NCI-H1048 (cell line): ENCODE data around the gene CFD.
"Not testable (repeated sequence)": the region's sequence is repeated elsewhere in the genome, so short reads cannot be mapped to it uniquely, and the experiment has no call there.

Source experiments
- DNase-seq: peaks from one replicate; lab custom pipeline; 2025; lab: John Stamatoyannopoulos, UW

Gene CFD

GRCh38 chr19:825897-826644 lies 33.4 kb upstream of the CFD start:
- DNase-seq: no peak

DNA sequence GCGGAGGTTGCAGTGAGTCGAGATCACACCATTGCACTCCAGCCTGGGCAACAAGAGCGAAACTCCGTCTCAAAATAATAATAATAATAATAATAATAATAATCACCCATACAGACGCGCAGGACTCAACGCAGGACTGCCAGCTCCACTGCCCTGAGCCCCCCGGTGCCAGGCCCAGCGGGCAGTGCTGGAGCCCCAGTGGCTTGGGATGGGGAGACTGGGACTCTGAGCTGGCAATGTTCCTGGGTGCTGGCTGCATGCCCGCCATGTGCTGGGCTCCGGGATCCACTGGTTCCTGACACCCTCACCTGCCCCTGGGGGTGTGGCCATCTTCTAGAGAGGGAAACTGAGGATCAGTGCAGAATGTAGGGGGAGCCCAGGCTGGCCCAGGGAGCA lies 32.2 kb upstream of the CFD start:
- DNase-seq: no peak

DNA sequence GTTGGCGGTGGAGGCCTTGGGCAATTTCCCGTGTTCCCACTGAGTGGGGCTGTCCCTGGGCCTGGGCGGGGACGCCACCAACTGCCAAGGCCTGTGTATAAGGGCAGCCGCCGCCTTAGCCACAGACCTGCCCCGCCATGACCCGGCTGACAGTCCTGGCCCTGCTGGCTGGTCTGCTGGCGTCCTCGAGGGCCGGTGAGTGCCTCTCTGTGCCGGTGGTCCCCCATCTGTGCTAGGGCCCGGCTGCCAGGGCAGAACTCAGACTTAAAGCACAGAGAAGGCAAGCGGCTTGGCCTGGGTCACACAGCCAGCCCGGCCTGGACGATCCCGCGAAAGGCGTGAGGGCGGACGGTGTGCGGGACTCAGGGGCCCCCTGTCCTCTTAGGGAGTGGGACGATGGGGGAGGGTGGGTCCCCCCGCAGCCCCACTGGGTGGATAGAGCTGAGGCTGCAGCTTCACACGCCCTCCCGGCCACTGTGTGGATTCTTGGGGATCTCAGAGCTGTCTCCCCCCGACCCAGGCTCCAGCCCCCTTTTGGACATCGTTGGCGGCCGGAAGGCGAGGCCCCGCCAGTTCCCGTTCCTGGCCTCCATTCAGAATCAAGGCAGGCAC lies 31.6 kb upstream of the CFD start, which contains the start of gene AZU1:
Gene AZU1 (plus strand): TSS at position 128 of the 612 bp plus-strand sequence. CDS start 10 bp downstream, at position 138.
- DNase-seq: no peak

GRCh38 chr19:829129-829758 lies 30.2 kb upstream of the CFD start:
- no peak for DNase-seq

GRCh38 chr19:831407-832369 lies 27.8 kb upstream of the CFD start:
- DNase-seq: no peak

DNA sequence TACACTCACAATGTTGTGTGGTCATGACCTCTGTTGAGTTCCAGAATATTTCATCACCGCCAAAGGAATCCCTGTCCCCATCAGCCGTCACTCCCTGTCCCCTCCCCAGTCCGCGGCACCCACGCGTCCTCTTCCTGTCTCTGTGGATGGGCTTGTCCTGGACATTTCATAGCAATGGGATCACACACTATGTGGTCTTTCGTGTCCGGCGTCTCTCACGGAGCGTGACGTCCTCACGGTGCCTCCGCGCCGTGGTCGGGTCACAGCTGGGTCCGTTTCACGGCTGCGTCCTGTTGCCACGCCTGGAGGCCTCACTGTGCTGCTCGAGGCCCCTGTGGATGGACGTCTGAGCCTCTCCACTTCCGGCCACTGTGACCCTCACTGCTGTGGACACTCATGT lies 25.2 kb upstream of the CFD start:
- DNase-seq: no peak

- no peak for DNase-seq
Measured at GRCh38 chr19:835210-835810, 24.2 kb upstream of the CFD start.

- no peak for DNase-seq
Measured at GRCh38 chr19:840519-841206, 18.8 kb upstream of the CFD start, which contains the start of gene PRTN3. PRTN3 (plus strand) TSS chr19:840999; CDS start chr19:841009, 10 bp downstream.

DNA sequence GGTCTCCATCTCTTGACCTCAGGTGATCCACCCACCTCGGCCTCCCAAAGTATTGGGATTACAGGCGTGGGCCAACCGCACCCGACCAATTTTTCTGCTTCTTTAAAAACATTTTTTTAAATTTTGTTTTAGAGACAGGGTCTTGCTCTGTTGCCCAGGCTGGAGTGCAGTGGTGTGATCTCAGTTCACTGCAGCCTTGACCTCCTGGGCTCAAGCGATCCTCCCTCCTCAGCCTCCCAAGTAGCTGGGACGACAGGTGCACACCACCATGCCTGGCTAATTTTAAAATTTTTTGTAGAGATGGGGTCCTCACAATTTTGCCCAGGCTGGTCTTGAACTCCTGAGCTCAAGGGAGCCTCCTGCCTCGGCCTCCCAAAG lies 16.7 kb upstream of the CFD start:
- not testable (repeated sequence) for DNase-seq

- no peak for DNase-seq
Measured at GRCh38 chr19:843180-843835, 16.2 kb upstream of the CFD start.

DNA sequence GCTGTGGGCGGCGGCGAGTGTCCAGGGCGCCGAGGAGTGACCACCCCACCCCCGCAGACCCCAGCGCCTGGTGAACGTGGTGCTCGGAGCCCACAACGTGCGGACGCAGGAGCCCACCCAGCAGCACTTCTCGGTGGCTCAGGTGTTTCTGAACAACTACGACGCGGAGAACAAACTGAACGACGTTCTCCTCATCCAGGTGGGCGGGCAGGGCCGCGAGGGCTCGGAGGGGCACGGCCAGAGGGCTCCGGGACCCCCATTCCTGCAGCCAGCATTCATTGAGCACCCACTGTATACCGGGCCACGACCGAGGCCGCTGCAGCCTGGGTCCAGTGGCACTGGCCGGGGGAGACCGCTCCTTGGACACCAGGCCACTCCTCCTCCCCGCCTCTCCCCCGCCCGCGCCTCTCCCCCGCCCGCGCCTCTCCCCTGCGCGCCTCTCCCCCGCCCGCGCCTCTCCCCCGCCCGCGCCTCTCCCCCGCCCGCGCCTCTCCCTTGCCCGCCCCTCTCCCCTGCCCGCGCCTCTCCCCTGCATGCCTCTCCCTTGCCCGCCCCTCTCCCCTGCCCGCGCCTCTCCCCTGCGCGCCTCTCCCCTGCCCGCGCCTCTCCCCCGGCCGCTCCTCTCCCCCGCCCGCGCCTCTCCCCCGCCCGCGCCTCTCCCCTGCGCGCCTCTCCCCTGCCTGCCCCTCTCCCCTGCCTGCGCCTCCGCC lies 15.5 kb upstream of the CFD start:
- DNase-seq: no peak

DNA sequence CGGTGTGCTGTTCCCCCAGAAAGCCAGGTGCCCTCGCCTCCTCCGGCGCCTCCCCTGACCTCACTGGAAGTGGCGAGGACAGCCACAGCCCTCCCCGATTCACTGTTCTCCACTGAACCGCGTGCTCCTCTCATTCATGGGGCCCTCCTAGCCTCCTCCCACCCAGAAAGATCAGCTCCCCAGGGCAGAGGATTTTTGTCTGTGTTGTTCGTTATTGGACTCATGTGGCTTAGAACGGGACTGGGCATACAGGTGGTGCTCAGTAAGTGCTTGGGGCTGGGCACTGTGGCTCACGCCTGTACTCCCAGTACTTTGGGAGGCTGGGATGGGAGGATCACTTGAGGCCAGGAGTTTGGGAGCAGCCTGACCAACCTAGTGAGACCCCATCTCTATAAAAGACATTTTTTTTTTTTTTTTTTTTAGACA lies 14.9 kb upstream of the CFD start:
- no peak for DNase-seq

DNA sequence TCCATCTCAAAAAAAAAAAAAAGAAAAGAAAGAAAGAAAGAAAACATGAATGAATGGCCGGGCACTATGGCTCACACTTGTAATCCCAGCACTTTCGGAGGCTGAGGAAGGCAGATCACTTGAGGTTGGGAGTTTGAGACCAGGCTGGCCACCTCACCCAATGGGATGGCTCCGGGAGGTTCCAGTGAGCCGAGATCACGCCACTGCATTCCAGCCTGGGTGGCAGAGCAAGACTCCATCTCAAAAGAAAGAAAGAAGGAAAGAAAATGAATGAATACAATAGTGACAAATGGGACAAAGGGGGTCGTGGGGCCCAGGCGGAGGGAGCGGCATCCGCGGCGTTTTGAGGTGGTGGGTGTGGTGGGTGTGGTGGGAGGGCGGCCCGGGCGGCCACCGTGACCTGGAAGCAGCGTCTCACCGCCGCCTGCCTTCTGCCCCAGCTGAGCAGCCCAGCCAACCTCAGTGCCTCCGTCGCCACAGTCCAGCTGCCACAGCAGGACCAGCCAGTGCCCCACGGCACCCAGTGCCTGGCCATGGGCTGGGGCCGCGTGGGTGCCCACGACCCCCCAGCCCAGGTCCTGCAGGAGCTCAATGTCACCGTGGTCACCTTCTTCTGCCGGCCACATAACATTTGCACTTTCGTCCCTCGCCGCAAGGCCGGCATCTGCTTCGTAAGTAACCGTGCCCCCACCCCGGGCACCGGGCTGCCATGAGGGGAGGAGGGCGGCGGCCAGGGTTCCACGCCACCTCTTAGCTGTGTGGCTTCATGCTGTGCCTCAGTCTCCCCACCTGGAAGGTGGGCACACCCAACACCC lies 13.6 kb upstream of the CFD start:
- no peak for DNase-seq

GRCh38 chr19:848386-848921 lies 11.0 kb upstream of the CFD start:
- DNase-seq: no peak

GRCh38 chr19:849195-849594 lies 10.3 kb upstream of the CFD start:
- DNase-seq: not testable (repeated sequence)

DNA sequence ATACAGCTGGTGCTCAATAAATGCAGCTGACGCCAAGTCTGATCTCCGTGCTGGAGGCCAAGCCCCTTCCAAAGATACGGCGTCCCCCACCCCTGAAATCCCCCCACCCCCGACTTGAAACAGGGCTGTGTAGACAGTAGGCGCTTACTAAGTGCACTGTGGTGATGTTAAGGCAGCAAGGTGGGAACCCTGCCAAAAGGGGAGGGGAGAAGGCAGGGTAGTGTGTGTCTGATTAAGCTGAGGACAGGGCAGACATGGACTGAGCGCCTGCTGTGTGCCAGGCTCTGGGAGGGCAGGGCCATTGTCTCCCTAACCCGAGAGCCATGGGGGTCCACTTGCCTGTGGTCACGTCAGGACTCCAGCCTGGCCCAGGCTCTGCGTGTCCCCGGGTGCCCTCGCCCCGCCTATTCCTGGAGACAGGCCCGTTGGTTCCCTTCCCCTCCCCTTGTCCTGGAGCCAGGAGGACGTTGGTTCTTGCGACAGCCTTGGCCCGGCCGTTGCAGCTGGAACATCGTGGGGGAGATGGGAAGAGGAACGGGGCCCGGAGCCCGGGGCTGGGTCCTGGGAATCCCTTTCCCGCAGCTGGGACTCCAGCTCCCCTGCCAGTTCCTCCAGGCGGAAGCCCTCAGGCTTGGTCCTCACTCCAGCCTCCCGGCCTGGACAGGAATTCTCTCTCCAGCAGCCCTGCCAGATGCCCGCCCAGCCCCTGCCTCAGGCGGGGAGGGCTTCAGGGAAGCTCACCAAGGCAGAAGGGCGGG lies 9.1 kb upstream of the CFD start:
- no peak for DNase-seq

DNA sequence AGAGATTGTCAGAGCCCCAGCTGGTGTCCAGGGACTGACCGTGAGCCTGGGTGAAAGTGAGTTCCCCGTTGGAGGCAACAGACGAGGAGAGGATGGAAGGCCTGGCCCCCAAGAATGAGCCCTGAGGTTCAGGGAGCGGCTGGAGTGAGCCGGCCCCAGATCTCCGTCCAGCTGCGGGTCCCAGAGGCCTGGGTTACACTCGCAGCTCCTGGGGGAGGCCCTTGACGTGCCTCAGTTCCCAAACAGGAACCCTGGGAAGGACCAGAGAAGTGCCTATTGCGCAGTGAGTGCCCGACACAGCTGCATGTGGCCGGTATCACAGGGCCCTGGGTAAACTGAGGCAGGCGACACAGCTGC lies 8.5 kb upstream of the CFD start:
- no peak for DNase-seq
